ENCODE measurements around the gene MON1B. TPM values are rescaled to one million over a fixed set of nuclear protein-coding genes. Genes with fewer than 3 reads are reported as not detected.

The MON1B gene
- total and polyA plus RNA-seq, 2 of the 13 experiments (the other 11 are each of a cell fraction or from before 2014, with no cell fraction given): 13.4 to 15.6 TPM

- TF ChIP-seq MYPOP (CRISPR knock-in tag; IDR thresholded peaks at IDR 0.05) (no peak), EHMT2 (IDR thresholded peaks at IDR 0.05; ENCODE audit: borderline replicate concordance, low read depth, low read length) (peak; percentile 6; the same call in 1 of the 2 replicates), NKX3-1 (CRISPR knock-in tag; IDR thresholded peaks at IDR 0.05) (no peak), ZNF274 (CRISPR knock-in tag; IDR thresholded peaks at IDR 0.05) (no peak; the same call in 1 of the 2 replicates), MBD4 (IDR thresholded peaks at IDR 0.05; ENCODE audit: borderline replicate concordance, low read length) (no peak), ZSCAN20 (CRISPR knock-in tag; IDR thresholded peaks at IDR 0.05; ENCODE audit: borderline replicate concordance) (no peak), REST (IDR thresholded peaks at IDR 0.05; ENCODE audit: borderline replicate concordance in 1 of 2, low read depth in 1 of 2, low read length in 2 of 2) (no peak), ZMYM2 (CRISPR knock-in tag; IDR thresholded peaks at IDR 0.05) (no peak), CBX5 (CRISPR knock-in tag; IDR thresholded peaks at IDR 0.05; ENCODE audit: borderline replicate concordance) (no peak), ZNF747 (CRISPR knock-in tag; IDR thresholded peaks at IDR 0.05; ENCODE audit: borderline replicate concordance) (no peak)
Measured at GRCh38 chr16:77191259-77191969, 424 bp downstream of the MON1B start (continued).
